ENCODE measurements around the gene NTN1. TPM values are rescaled to one million over a fixed set of nuclear protein-coding genes. Genes with fewer than 3 reads are reported as not detected.
A peak's percentile ranks its signal among the peaks of the same experiment; 100 is the strongest.

The NTN1 gene
- under 1 TPM; 0.12 to 0.15 (median 0.14) TPM for total RNA-seq
- 0.11 TPM for total RNA-seq (2013)

DNA sequence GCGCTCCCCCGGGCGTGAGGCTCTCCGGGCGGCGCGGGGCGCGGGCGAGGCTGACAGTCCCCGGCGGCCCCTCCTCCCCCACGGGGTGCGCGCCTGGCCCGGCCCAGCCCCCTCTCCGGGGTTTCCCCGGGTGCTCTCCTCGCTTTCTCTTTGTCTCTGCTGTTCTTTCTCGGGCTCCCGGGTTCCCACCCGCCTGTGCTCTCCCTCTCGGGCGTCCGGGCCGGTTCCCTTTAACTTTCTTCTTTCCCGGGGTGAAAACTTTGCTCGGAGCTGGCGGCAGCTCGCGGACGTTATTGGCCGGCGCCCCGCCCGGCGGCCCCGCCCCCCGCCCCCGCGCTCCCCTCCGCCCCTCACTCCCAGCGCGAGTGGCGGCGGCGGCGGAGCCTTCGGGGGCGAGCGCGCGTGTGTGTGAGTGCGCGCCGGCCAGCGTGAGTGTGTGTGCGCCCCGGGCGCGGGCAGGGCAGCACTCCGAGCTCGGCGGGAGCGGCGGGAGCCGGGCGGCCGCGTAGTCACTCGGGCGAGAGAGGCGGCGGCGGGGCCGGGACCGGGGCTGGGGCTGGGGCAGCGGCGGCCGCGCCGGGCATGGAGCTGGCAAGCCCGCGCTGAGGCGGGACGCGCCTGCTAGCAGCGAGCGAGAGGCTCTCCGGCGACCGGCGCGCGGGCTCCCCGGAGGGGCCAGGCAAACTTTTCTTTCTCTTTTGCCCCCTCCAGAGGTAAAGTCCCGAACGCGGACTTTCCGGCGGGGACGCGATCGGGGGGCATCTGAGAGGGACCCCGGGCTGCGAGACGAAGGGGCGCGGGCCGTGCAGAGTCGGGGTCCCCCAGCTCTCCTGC is at the start of gene NTN1:
NTN1 (plus strand) TSS at position 353 of the 834 bp plus-strand sequence. CDS start 864 bp downstream, outside the sequence.
- Histone ChIP-seq H3K27me3 (ENCODE audit: control insufficient read depth, insufficient read depth, low read length) (peaks cover 29% of the 10 kb centered on the region), H3K4me3 (ENCODE audit: low read length) (peak within 1 kb of the TSS; percentile 39), H3K4me1 (ENCODE audit: control insufficient read depth, insufficient read depth, low read length) (peaks cover 21% of the 10 kb centered on the region), H3K9me3 (ENCODE audit: control insufficient read depth, insufficient read depth, low read length) (no peaks in the 10 kb centered on the region), H3K36me3 (ENCODE audit: control insufficient read depth, insufficient read depth, low read length) (no peaks in the 10 kb centered on the region), H3K27ac (ENCODE audit: low read length) (no peak within 1 kb of the TSS)
- no peak for TF ChIP-seq CTCF (IDR thresholded peaks at IDR 0.05)
- no peaks in the 10 kb centered on the region for H3K9me3 Mint-ChIP-seq
- no peak within 1 kb of the TSS for H3K27ac Mint-ChIP-seq
- H3K4me3 Mint-ChIP-seq, result peak within 1 kb of the TSS; percentile 88
- no peaks in the 10 kb centered on the region for H3K36me3 Mint-ChIP-seq
- ATAC-seq (peak; percentile 85 to 90 (median 87)), DNase-seq (peak; percentile 58 to 76)
- peaks cover 4 to 6% of the 10 kb centered on the region in 2 donors for H3K4me1 Mint-ChIP-seq
- intact Hi-C loops (cut with micrococcal nuclease), result loop anchor here (10.0 kb wide), 1 partner anchor 57 kb away; the partner anchor contains the start of gene PIK3R5
- under 1% methylated on average over 104 of the region's 111 CpGs for WGBS (ENCODE audit: insufficient coverage)
- H3K27me3 Mint-ChIP-seq (ENCODE audit: low read depth in 2 of 2), result peaks cover 38 to 53% of the 10 kb centered on the region in 2 donors

- TF ChIP-seq CTCF (IDR thresholded peaks at IDR 0.05), result no peak
- H3K4me1 ChIP-seq (ENCODE audit: control insufficient read depth, insufficient read depth, low read length), result no peaks in the 10 kb centered on the region
- no peaks in the 10 kb centered on the region for H3K9me3 ChIP-seq (ENCODE audit: control insufficient read depth, insufficient read depth, low read length)
- no peak overlapping the region for H3K4me3 ChIP-seq (ENCODE audit: low read length)
- H3K27ac ChIP-seq (ENCODE audit: low read length), result no peak overlapping the region
- H3K27ac Mint-ChIP-seq, result no peak overlapping the region
- H3K4me3 Mint-ChIP-seq, result no peak overlapping the region
- intact Hi-C loops (cut with micrococcal nuclease), result no loop called here
- H3K27me3 ChIP-seq (ENCODE audit: control insufficient read depth, insufficient read depth, low read length), result no peaks in the 10 kb centered on the region
- no peak for DNase-seq
- H3K27me3 Mint-ChIP-seq (ENCODE audit: low read depth in 2 of 2), result no peaks in the 10 kb centered on the region
- no peaks in the 10 kb centered on the region for H3K9me3 Mint-ChIP-seq
- no peaks in the 10 kb centered on the region for H3K4me1 Mint-ChIP-seq
- 89% methylated on average over 5 of the region's 9 CpGs for WGBS (ENCODE audit: insufficient coverage)
- no peaks in the 10 kb centered on the region for H3K36me3 ChIP-seq (ENCODE audit: control insufficient read depth, insufficient read depth, low read length)
- peak in 2 of 3 donors; percentile 34 for ATAC-seq
- H3K36me3 Mint-ChIP-seq, result no peaks in the 10 kb centered on the region
Observed at GRCh38 chr17:8975091-8975725, 46.1 kb upstream of the NTN1 start.

DNA sequence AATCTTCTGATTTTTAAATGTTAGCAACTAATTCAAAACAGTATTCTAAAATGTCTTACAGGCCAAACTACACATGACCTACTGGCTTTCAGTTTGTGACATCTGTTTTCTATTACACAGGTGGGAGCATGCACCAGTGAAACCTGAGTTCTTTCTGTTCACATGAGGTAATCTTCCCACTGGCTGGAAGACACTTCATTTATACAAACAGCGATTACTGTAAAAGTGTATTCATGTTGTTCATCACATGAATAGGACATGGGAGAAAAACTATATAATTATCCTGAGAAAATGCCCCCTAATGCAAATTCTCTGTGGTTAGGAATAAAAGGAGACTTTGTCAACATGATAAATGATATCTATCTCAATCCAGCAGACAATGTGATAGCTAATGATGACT is 44.7 kb upstream of the NTN1 start:
- intact Hi-C loops (cut with micrococcal nuclease), result no loop called here
- H3K36me3 ChIP-seq (ENCODE audit: control insufficient read depth, insufficient read depth, low read length), result no peaks in the 10 kb centered on the region
- no peak overlapping the region for H3K4me3 ChIP-seq (ENCODE audit: low read length)
- ATAC-seq (no peak), DNase-seq (no peak)
- no peaks in the 10 kb centered on the region for H3K4me1 ChIP-seq (ENCODE audit: control insufficient read depth, insufficient read depth, low read length)
- Mint-ChIP-seq H3K36me3 (no peaks in the 10 kb centered on the region), H3K27me3 (ENCODE audit: low read depth in 2 of 2) (no peaks in the 10 kb centered on the region), H3K4me3 (no peak overlapping the region), H3K9me3 (no peaks in the 10 kb centered on the region), H3K4me1 (no peaks in the 10 kb centered on the region), H3K27ac (no peak overlapping the region)
- no peaks in the 10 kb centered on the region for H3K27me3 ChIP-seq (ENCODE audit: control insufficient read depth, insufficient read depth, low read length)
- TF ChIP-seq CTCF (IDR thresholded peaks at IDR 0.05), result no peak
- no CpG with 5 or more reads among the region's 1 CpG for WGBS (ENCODE audit: insufficient coverage)
- H3K9me3 ChIP-seq (ENCODE audit: control insufficient read depth, insufficient read depth, low read length), result no peaks in the 10 kb centered on the region
- no peak overlapping the region for H3K27ac ChIP-seq (ENCODE audit: low read length)

Measured in natural killer cell (primary cell).